Muscle layer of colon (tissue), 2 donors: ENCODE results near the gene LRCOL1.

Experiments used
- H3K27ac ChIP-seq: one replicate; pipeline ENCODE4 v1.7.0; 2013; ENCODE audit warnings: low read depth, mild to moderate bottlenecking, low read length, moderate library complexity
- H3K27me3 ChIP-seq, 2 donors: one replicate each; pipeline ENCODE4 v1.7.0; 2013; ENCODE audit warnings: low read length in 2 of 2, mild to moderate bottlenecking in 2 of 2; ENCODE audit not compliant: insufficient read depth in 2 of 2, control insufficient read depth in 1 of 2
- H3K36me3 ChIP-seq: one replicate; pipeline ENCODE4 v1.7.0; 2013; ENCODE audit warnings: mild to moderate bottlenecking, low read length; ENCODE audit not compliant: insufficient read depth
- H3K4me1 ChIP-seq: one replicate; pipeline ENCODE4 v1.7.0; 2013; ENCODE audit warnings: mild to moderate bottlenecking, low read length; ENCODE audit not compliant: insufficient read depth
- H3K4me3 ChIP-seq, 2 donors: one replicate each; pipeline ENCODE4 v1.7.0; 2013; ENCODE audit warnings: low read length in 2 of 2, low read depth in 1 of 2, mild to moderate bottlenecking in 1 of 2, moderate library complexity in 1 of 2
- H3K9ac ChIP-seq: one replicate; pipeline ENCODE4 v1.7.0; 2013; ENCODE audit warnings: low read length
- H3K9me3 ChIP-seq: one replicate; pipeline ENCODE4 v1.7.0; 2013; ENCODE audit warnings: mild to moderate bottlenecking, low read length
- donor health status: abdominal sarcoma.
- donor health status: Adenocarcinoma of cecum.

LRCOL1 gene

GRCh38 chr12:132633398-132633797, 23.0 kb upstream of the LRCOL1 start:
- Histone ChIP-seq H3K27ac (no peak overlapping the region), H3K27me3 (no peaks in the 10 kb centered on the region), H3K36me3 (peaks cover 66% of the 10 kb centered on the region), H3K9me3 (no peaks in the 10 kb centered on the region), H3K4me3 (no peak overlapping the region), H3K4me1 (no peaks in the 10 kb centered on the region), H3K9ac (no peak overlapping the region)

DNA sequence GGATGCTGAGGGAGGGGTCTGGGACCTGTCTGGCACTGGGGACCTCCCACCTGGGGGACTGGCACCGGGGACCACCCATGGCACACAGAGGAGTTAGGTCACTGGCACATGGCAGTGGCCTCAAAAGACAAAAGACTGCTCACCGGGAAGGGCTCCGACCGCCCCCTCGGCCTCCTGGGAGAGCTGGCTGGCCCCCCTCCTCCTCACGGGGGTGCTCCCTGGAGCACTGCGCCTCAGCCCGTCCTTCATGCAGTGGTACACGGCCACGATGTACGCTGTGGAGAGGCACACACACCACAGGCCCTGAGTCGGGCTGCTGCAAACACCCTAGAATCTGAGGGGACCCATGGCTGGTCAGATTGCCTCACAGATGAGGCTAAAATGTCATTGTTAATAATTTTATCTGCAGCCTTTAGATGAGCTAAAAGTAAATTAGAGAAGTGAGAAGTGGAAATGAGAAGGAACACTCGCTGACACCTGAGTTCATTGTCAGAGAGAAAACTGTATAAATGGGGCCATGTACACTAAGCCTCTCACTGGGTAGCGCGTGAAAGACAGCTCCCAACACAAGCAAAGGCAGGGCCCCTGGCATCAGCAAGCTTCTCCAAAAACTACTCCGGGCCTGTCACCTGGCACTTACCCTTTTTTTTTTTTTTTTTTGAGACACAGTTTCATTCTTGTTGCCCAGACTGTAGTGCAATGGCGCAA, 22.3 kb upstream of the LRCOL1 start:
- H3K27me3 ChIP-seq = no peaks in the 10 kb centered on the region
- no peaks in the 10 kb centered on the region for H3K4me1 ChIP-seq
- no peak overlapping the region for H3K4me3 ChIP-seq
- H3K9me3 ChIP-seq = no peaks in the 10 kb centered on the region
- H3K9ac ChIP-seq = no peak overlapping the region
- H3K36me3 ChIP-seq = peaks cover 60% of the 10 kb centered on the region
- H3K27ac ChIP-seq = no peak overlapping the region

- Histone ChIP-seq H3K4me3 (no peak overlapping the region), H3K36me3 (peaks cover 50% of the 10 kb centered on the region), H3K4me1 (no peaks in the 10 kb centered on the region), H3K9ac (no peak overlapping the region), H3K9me3 (no peaks in the 10 kb centered on the region), H3K27ac (no peak overlapping the region), H3K27me3 (no peaks in the 10 kb centered on the region)
Observed at GRCh38 chr12:132631666-132632065, 21.3 kb upstream of the LRCOL1 start.

- Histone ChIP-seq H3K27me3 (no peaks in the 10 kb centered on the region), H3K9ac (no peak overlapping the region), H3K36me3 (peaks cover 43% of the 10 kb centered on the region), H3K4me1 (no peaks in the 10 kb centered on the region), H3K27ac (no peak overlapping the region), H3K9me3 (no peaks in the 10 kb centered on the region), H3K4me3 (no peak overlapping the region)
Observed at GRCh38 chr12:132630672-132631071, 20.3 kb upstream of the LRCOL1 start.

GRCh38 chr12:132629330-132629729, 18.9 kb upstream of the LRCOL1 start:
- Histone ChIP-seq H3K9ac (no peak overlapping the region), H3K27ac (no peak overlapping the region), H3K4me3 (no peak overlapping the region), H3K36me3 (peaks cover 47% of the 10 kb centered on the region), H3K9me3 (no peaks in the 10 kb centered on the region), H3K27me3 (no peaks in the 10 kb centered on the region), H3K4me1 (no peaks in the 10 kb centered on the region)

DNA sequence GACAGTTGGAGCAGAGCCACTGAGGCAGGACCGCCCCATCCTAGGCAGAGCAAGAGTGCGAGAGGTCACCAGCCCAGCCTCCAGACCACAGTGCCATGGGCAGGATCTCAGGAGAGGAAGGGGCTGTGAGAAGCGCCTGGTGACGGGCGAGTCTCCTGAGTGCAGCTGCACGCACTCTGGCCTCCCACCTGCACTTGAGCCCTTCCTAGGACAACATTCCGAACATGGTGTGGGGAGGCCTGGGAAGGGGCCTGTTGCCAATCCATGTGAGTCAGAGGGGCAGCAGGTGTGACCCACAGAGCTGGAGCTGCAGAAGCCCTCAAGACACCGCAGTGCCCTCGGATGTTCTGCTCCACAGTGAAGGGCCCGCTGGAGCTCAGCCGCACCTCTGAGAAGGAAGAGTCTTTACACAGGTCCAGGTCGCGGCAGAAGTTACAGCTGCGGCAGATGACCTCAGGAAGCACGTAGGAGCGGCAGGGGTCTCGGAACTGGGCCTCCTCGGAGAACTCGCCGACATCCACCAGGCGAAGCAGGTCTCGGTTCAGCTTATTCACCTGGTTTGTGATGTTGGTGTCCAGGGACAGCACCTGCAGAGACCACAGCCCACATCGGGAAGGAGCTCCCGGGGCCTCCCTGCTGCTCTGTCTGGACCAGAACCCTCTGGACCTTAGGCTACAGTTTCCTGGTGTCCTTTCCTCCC, 15.5 kb upstream of the LRCOL1 start:
- Histone ChIP-seq H3K27ac (no peak overlapping the region), H3K9me3 (no peaks in the 10 kb centered on the region), H3K4me1 (peaks cover 8% of the 10 kb centered on the region), H3K27me3 (peaks cover 0 to 1% of the 10 kb centered on the region in 2 donors), H3K9ac (no peak overlapping the region), H3K36me3 (peaks cover 24% of the 10 kb centered on the region), H3K4me3 (no peak overlapping the region)

- Histone ChIP-seq H3K4me1 (peaks cover 8% of the 10 kb centered on the region), H3K9ac (no peak overlapping the region), H3K27me3 (peaks cover 0 to 9% of the 10 kb centered on the region in 2 donors), H3K9me3 (no peaks in the 10 kb centered on the region), H3K27ac (no peak overlapping the region), H3K4me3 (no peak overlapping the region), H3K36me3 (peaks cover 21% of the 10 kb centered on the region)
Observed at GRCh38 chr12:132624910-132625630, 14.7 kb upstream of the LRCOL1 start.

- Histone ChIP-seq H3K36me3 (peaks cover 15% of the 10 kb centered on the region), H3K27me3 (peaks cover 0 to 16% of the 10 kb centered on the region in 2 donors), H3K4me1 (peaks cover 8% of the 10 kb centered on the region), H3K9me3 (no peaks in the 10 kb centered on the region), H3K9ac (no peak overlapping the region), H3K27ac (no peak overlapping the region), H3K4me3 (no peak overlapping the region)
Observed at GRCh38 chr12:132624186-132624855, 13.9 kb upstream of the LRCOL1 start.

DNA sequence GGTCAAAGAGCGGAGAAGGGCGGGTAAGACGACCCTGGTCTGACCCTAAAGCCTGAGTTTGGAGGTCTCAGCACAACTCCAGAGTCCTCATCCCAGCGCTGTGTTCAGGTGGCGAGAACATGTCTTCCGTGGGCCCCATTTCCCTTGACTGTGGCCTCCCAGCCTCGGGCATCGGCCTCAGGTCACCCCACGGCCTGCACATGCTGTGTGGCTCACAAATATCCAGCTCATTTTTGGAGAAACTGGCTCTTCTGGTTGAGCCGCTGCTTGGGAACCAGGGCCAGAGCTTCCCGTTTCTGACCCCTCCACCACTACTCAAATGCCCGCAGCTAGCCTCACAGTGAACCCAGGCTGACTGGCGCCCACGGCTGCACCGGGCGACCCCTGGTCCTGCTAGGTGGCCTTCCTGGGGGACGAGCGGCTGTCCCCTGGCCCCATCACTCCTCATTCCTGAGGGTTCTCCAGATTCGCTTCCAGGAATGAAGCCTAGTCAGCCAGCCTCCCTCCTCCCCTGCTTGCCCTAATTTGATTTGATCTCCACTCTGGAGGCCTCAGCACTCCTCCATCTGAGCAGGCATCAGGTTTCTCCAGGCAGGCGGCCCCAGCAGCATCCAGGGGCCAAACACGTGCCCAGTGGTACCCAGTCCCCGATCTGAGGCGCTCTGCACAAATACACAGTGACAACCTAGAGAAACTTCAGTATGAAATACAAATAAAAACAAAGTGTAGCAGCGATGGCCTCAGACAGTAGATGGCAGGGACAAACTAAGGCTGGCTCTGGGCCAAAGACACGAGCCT, 12.9 kb upstream of the LRCOL1 start:
- Histone ChIP-seq H3K4me3 (no peak overlapping the region), H3K9me3 (no peaks in the 10 kb centered on the region), H3K36me3 (peaks cover 12% of the 10 kb centered on the region), H3K27ac (no peak overlapping the region), H3K27me3 (peaks cover 0 to 20% of the 10 kb centered on the region in 2 donors), H3K9ac (no peak overlapping the region), H3K4me1 (peaks cover 8% of the 10 kb centered on the region)

DNA sequence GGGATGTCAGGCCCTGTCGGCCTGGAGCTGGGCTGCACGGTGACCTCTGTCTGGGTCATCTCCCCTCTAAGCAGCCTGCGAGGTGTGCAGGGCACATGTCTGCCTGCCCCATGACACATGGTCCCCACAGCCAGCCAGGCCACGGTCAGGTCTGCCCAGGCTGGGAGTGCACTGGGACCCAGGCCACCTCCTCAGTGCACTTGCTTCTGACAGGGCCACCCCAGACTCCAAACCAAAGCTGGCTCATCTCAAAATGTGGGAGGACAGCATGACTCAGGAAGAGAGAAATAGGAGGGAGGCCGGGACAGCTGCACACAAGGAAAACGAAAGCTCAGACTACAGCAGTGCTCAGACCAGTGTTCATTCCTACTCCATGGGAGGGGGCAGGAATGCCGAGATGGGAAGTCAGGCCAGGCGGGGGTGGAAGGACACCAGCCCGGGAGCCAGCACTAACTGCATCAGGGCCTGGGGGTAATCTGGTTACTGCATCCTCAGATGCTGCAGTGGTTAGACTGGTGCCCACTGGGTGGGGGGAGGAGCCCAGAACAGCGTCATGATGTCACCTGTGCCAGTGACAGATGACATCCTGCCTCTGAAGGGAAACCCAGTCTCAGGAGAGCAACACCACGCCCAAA, 12.2 kb upstream of the LRCOL1 start:
- no peak overlapping the region for H3K9ac ChIP-seq
- H3K4me1 ChIP-seq = peaks cover 8% of the 10 kb centered on the region
- peaks cover 3 to 27% of the 10 kb centered on the region in 2 donors for H3K27me3 ChIP-seq
- H3K4me3 ChIP-seq = no peak overlapping the region
- H3K27ac ChIP-seq = no peak overlapping the region
- peaks cover 12% of the 10 kb centered on the region for H3K36me3 ChIP-seq
- no peaks in the 10 kb centered on the region for H3K9me3 ChIP-seq
